ENCODE data around the gene LEP. TPM values are rescaled to one million over a fixed set of nuclear protein-coding genes. Genes with fewer than 3 reads are reported as not detected.

The LEP gene
- total and polyA plus RNA-seq, 7 experiments from 2014 or later: 0.10 TPM; not detected in 6

- no peak for DNase-seq
- H3K27ac Mint-ChIP-seq: no peak overlapping the region
- Histone ChIP-seq H3K27me3 (ENCODE audit: control insufficient read depth in 2 of 2, insufficient read depth in 2 of 2, low read length in 2 of 2) (no peaks in the 10 kb centered on the region), H3K4me3 (ENCODE audit: low read length) (no peak overlapping the region), H3K36me3 (ENCODE audit: control insufficient read depth in 2 of 3, insufficient read depth in 3 of 3, low read length in 3 of 3) (no peaks in the 10 kb centered on the region), H3K9me3 (ENCODE audit: control insufficient read depth in 2 of 3, low read length in 3 of 3) (peaks cover 0 to 6% (median 0%) of the 10 kb centered on the region in 3 experiments), H3K4me1 (ENCODE audit: control insufficient read depth in 2 of 2, insufficient read depth in 2 of 2, low read length in 2 of 2) (no peaks in the 10 kb centered on the region), H3K27ac (ENCODE audit: low read depth, low read length) (no peak overlapping the region)
- intact Hi-C loops (cut with micrococcal nuclease): no loop called here
- H3K36me3 Mint-ChIP-seq: peaks cover 0 to 12% (median 4%) of the 10 kb centered on the region in 5 donors
- ATAC-seq: no peak
- H3K9me3 Mint-ChIP-seq: peaks cover 0 to 25% (median 13%) of the 10 kb centered on the region in 11 donors
- no peak overlapping the region for H3K4me3 Mint-ChIP-seq
- peaks cover 16 to 32% (median 31%) of the 10 kb centered on the region in 5 donors for H3K27me3 Mint-ChIP-seq
- POLR2A ChIA-PET: no interaction called here
- peaks cover 0 to 2% (median 0%) of the 10 kb centered on the region in 7 donors for H3K4me1 Mint-ChIP-seq
- CTCF ChIA-PET: no interaction called here
These were observed 1.6 kb downstream of the LEP start for GRCh38 chr7:128242661-128243060.

- Mint-ChIP-seq H3K4me1 (peaks cover 0 to 2% (median 0%) of the 10 kb centered on the region in 7 donors), H3K36me3 (peaks cover 0 to 8% (median 4%) of the 10 kb centered on the region in 5 donors), H3K27ac (no peak overlapping the region), H3K27me3 (peaks cover 16 to 31% (median 29%) of the 10 kb centered on the region in 5 donors), H3K9me3 (peaks cover 0 to 21% (median 11%) of the 10 kb centered on the region in 11 donors), H3K4me3 (no peak overlapping the region)
- no peak overlapping the region for H3K4me3 ChIP-seq (ENCODE audit: low read length)
- ATAC-seq (no peak), DNase-seq (no peak)
- no peaks in the 10 kb centered on the region for H3K27me3 ChIP-seq (ENCODE audit: control insufficient read depth in 2 of 2, insufficient read depth in 2 of 2, low read length in 2 of 2)
- H3K9me3 ChIP-seq (ENCODE audit: control insufficient read depth in 2 of 3, low read length in 3 of 3): peaks cover 0 to 6% (median 0%) of the 10 kb centered on the region in 3 experiments
- POLR2A ChIA-PET: no interaction called here
- H3K27ac ChIP-seq (ENCODE audit: low read depth, low read length): no peak overlapping the region
- intact Hi-C loops (cut with micrococcal nuclease): no loop called here
- CTCF ChIA-PET: no interaction called here
- no peaks in the 10 kb centered on the region for H3K36me3 ChIP-seq (ENCODE audit: control insufficient read depth in 2 of 3, insufficient read depth in 3 of 3, low read length in 3 of 3)
- no peaks in the 10 kb centered on the region for H3K4me1 ChIP-seq (ENCODE audit: control insufficient read depth in 2 of 2, insufficient read depth in 2 of 2, low read length in 2 of 2)
These were observed 2.2 kb downstream of the LEP start for GRCh38 chr7:128243273-128243672.

- no peak for DNase-seq
- peaks cover 0 to 2% (median 0%) of the 10 kb centered on the region in 7 donors for H3K4me1 Mint-ChIP-seq
- no peak for ATAC-seq
- H3K27ac Mint-ChIP-seq: no peak overlapping the region
- peaks cover 0 to 4% (median 0%) of the 10 kb centered on the region in 5 donors for H3K36me3 Mint-ChIP-seq
- Histone ChIP-seq H3K27me3 (ENCODE audit: control insufficient read depth in 2 of 2, insufficient read depth in 2 of 2, low read length in 2 of 2) (no peaks in the 10 kb centered on the region), H3K4me1 (ENCODE audit: control insufficient read depth in 2 of 2, insufficient read depth in 2 of 2, low read length in 2 of 2) (no peaks in the 10 kb centered on the region), H3K27ac (ENCODE audit: low read depth, low read length) (no peak overlapping the region), H3K36me3 (ENCODE audit: control insufficient read depth in 2 of 3, insufficient read depth in 3 of 3, low read length in 3 of 3) (no peaks in the 10 kb centered on the region), H3K4me3 (ENCODE audit: low read length) (no peak overlapping the region), H3K9me3 (ENCODE audit: control insufficient read depth in 2 of 3, low read length in 3 of 3) (peaks cover 0 to 6% (median 0%) of the 10 kb centered on the region in 3 experiments)
- H3K27me3 Mint-ChIP-seq: peaks cover 18 to 36% (median 27%) of the 10 kb centered on the region in 5 donors
- H3K9me3 Mint-ChIP-seq: peaks cover 0 to 5% (median 2%) of the 10 kb centered on the region in 11 donors
- H3K4me3 Mint-ChIP-seq: no peak overlapping the region
- intact Hi-C loops (cut with micrococcal nuclease): no loop called here
- ChIA-PET CTCF (no interaction called here), POLR2A (no interaction called here)
These were observed 3.8 kb downstream of the LEP start for GRCh38 chr7:128244861-128245260.

DNA sequence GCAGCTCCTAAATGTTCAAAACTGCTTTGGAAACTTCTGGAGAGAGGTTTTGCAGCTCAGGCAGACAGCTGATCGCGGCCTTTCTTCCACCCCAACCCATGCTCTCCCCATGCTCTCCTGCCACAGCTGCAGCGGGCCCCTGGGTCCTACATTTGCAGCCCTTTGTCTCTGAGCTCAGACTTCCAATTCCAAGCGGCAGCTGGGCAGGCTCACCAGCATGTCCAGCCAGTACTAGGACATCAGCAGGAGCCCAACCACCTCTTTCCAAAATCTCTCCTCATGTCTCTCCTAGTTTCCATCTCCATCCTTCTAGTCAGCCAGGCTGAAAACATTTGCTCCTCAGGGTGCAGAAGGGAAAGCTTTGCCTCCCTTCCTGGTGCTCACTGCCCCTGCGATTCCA is 6.0 kb downstream of the LEP start:
- H3K36me3 Mint-ChIP-seq: no peaks in the 10 kb centered on the region
- H3K27me3 Mint-ChIP-seq: peaks cover 13 to 31% (median 23%) of the 10 kb centered on the region in 5 donors
- H3K27ac Mint-ChIP-seq: no peak overlapping the region
- Histone ChIP-seq H3K4me1 (ENCODE audit: control insufficient read depth in 2 of 2, insufficient read depth in 2 of 2, low read length in 2 of 2) (no peaks in the 10 kb centered on the region), H3K9me3 (ENCODE audit: control insufficient read depth in 2 of 3, low read length in 3 of 3) (no peaks in the 10 kb centered on the region), H3K27me3 (ENCODE audit: control insufficient read depth in 2 of 2, insufficient read depth in 2 of 2, low read length in 2 of 2) (no peaks in the 10 kb centered on the region), H3K27ac (ENCODE audit: low read depth, low read length) (no peak overlapping the region), H3K4me3 (ENCODE audit: low read length) (no peak overlapping the region), H3K36me3 (ENCODE audit: control insufficient read depth in 2 of 3, insufficient read depth in 3 of 3, low read length in 3 of 3) (no peaks in the 10 kb centered on the region)
- intact Hi-C loops (cut with micrococcal nuclease): no loop called here
- no peak for ATAC-seq
- H3K4me3 Mint-ChIP-seq: no peak overlapping the region
- CTCF ChIA-PET: no interaction called here
- POLR2A ChIA-PET: no interaction called here
- H3K9me3 Mint-ChIP-seq: peaks cover 0 to 2% (median 0%) of the 10 kb centered on the region in 11 donors
- DNase-seq: no peak
- peaks cover 0 to 2% (median 0%) of the 10 kb centered on the region in 7 donors for H3K4me1 Mint-ChIP-seq

DNA sequence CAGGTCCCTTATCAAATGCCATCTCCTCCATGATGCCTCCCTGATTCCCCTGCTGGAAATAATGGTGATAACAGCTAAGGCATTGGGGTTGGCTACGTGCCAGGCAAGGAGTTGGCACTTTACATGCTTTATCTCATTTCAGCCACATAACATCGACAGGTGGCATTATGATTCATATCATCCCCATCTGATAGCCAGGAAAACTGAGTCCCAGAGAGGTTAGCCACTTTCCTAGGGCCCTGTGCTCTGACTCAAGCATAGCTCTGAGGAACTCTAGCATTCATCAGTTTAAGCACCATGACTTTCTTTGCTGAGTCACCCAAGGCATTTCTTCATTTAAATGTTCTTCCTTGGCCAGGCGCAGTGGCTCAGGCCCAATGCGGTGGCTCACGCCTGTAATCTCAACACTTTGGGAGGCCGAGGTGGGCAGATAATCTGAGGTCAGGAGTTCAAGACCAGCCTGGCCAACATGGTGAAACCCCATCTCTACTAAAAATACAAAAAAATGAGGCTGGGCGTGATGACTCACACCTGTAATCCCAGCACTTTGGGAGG is 6.6 kb downstream of the LEP start:
- CTCF ChIA-PET: no interaction called here
- no peak for DNase-seq
- H3K36me3 ChIP-seq (ENCODE audit: control insufficient read depth in 2 of 3, insufficient read depth in 3 of 3, low read length in 3 of 3): no peaks in the 10 kb centered on the region
- no peak overlapping the region for H3K27ac ChIP-seq (ENCODE audit: low read depth, low read length)
- H3K9me3 ChIP-seq (ENCODE audit: control insufficient read depth in 2 of 3, low read length in 3 of 3): no peaks in the 10 kb centered on the region
- Mint-ChIP-seq H3K27me3 (peaks cover 9 to 25% (median 19%) of the 10 kb centered on the region in 5 donors), H3K27ac (no peak overlapping the region), H3K4me1 (peaks cover 0 to 2% (median 0%) of the 10 kb centered on the region in 7 donors), H3K4me3 (no peak overlapping the region), H3K9me3 (no peaks in the 10 kb centered on the region), H3K36me3 (no peaks in the 10 kb centered on the region)
- POLR2A ChIA-PET: no interaction called here
- peak; percentile 70 for ATAC-seq
- no peaks in the 10 kb centered on the region for H3K4me1 ChIP-seq (ENCODE audit: control insufficient read depth in 2 of 2, insufficient read depth in 2 of 2, low read length in 2 of 2)
- intact Hi-C loops (cut with micrococcal nuclease): no loop called here
- H3K27me3 ChIP-seq (ENCODE audit: control insufficient read depth in 2 of 2, insufficient read depth in 2 of 2, low read length in 2 of 2): no peaks in the 10 kb centered on the region
- H3K4me3 ChIP-seq (ENCODE audit: low read length): no peak overlapping the region

GRCh38 chr7:128251337-128251736 is 10.3 kb downstream of the LEP start:
- H3K27ac Mint-ChIP-seq: no peak overlapping the region
- POLR2A ChIA-PET: no interaction called here
- DNase-seq (no peak), ATAC-seq (no peak)
- no peaks in the 10 kb centered on the region for H3K9me3 Mint-ChIP-seq
- no peaks in the 10 kb centered on the region for H3K36me3 Mint-ChIP-seq
- no peak overlapping the region for H3K4me3 Mint-ChIP-seq
- intact Hi-C loops (cut with micrococcal nuclease): no loop called here
- no peaks in the 10 kb centered on the region for H3K4me1 ChIP-seq (ENCODE audit: control insufficient read depth in 2 of 2, insufficient read depth in 2 of 2, low read length in 2 of 2)
- no peaks in the 10 kb centered on the region for H3K36me3 ChIP-seq (ENCODE audit: control insufficient read depth in 2 of 3, insufficient read depth in 3 of 3, low read length in 3 of 3)
- CTCF ChIA-PET: no interaction called here
- H3K27ac ChIP-seq (ENCODE audit: low read depth, low read length): no peak overlapping the region
- no peaks in the 10 kb centered on the region for H3K27me3 ChIP-seq (ENCODE audit: control insufficient read depth in 2 of 2, insufficient read depth in 2 of 2, low read length in 2 of 2)
- H3K27me3 Mint-ChIP-seq: peaks cover 0 to 19% (median 8%) of the 10 kb centered on the region in 5 donors
- no peaks in the 10 kb centered on the region for H3K9me3 ChIP-seq (ENCODE audit: control insufficient read depth in 2 of 3, low read length in 3 of 3)
- peaks cover 0 to 7% (median 0%) of the 10 kb centered on the region in 7 donors for H3K4me1 Mint-ChIP-seq
- H3K4me3 ChIP-seq (ENCODE audit: low read length): no peak overlapping the region

DNA sequence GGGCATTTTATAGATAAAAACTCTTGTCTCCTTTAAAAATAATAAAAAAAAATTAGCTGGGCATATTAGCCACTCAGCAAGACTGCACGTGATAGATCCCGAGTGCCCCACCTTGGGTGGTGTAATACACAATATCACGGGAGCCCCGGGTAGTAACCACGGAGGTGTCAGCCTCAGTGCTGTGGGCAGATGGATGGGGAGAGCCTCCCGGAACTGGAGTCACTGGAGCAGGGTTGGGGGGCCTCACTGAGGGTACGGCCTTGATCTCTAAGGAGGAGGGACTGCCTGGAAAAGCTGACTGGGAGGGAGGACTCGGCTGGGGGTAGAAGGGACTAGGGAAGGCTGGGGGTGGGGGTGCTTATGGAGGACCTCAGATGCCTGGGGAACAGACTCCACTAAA is 12.6 kb downstream of the LEP start:
- ATAC-seq (no peak), DNase-seq (no peak)
- H3K27ac Mint-ChIP-seq: no peak overlapping the region
- H3K36me3 Mint-ChIP-seq: no peaks in the 10 kb centered on the region
- intact Hi-C loops (cut with micrococcal nuclease): no loop called here
- no peaks in the 10 kb centered on the region for H3K27me3 ChIP-seq (ENCODE audit: control insufficient read depth in 2 of 2, insufficient read depth in 2 of 2, low read length in 2 of 2)
- peaks cover 0 to 18% (median 4%) of the 10 kb centered on the region in 5 donors for H3K27me3 Mint-ChIP-seq
- no peak overlapping the region for H3K4me3 ChIP-seq (ENCODE audit: low read length)
- POLR2A ChIA-PET: no interaction called here
- no peak overlapping the region for H3K4me3 Mint-ChIP-seq
- H3K27ac ChIP-seq (ENCODE audit: low read depth, low read length): no peak overlapping the region
- H3K9me3 Mint-ChIP-seq: no peaks in the 10 kb centered on the region
- no peaks in the 10 kb centered on the region for H3K4me1 ChIP-seq (ENCODE audit: control insufficient read depth in 2 of 2, insufficient read depth in 2 of 2, low read length in 2 of 2)
- H3K9me3 ChIP-seq (ENCODE audit: control insufficient read depth in 2 of 3, low read length in 3 of 3): no peaks in the 10 kb centered on the region
- no peaks in the 10 kb centered on the region for H3K36me3 ChIP-seq (ENCODE audit: control insufficient read depth in 2 of 3, insufficient read depth in 3 of 3, low read length in 3 of 3)
- peaks cover 0 to 6% (median 0%) of the 10 kb centered on the region in 7 donors for H3K4me1 Mint-ChIP-seq
- CTCF ChIA-PET: no interaction called here

All from naive thymus-derived CD4-positive, alpha-beta T cell (primary cell).